OCI-LY7 (cell line): Measurements from ENCODE around the gene ZNRF1. TPM values are rescaled to one million over a fixed set of nuclear protein-coding genes. Genes with fewer than 3 reads are reported as not detected.

ENCODE experiments used
- BruUV-seq: library from RNA; stranded (reverse); fragments of 400-500 nt; replicated peaks from 2 replicates; lab custom pipeline; 2021; lab: Mats Ljungman, UMichigan
- CTCF ChIA-PET: fragments of 300-600 bp; sonication (Branson Sonifier 250); formaldehyde crosslinking; loops from one replicate; lab custom pipeline; 2022; ENCODE audit warnings: antibody characterized with exemption; ENCODE audit not compliant: unreplicated experiment; lab: Charles Lee
- POLR2A ChIA-PET: fragments of 300-600 bp; sonication (Branson Sonifier 250); formaldehyde crosslinking; loops from one replicate; lab custom pipeline; 2022; ENCODE audit warnings: antibody characterized with exemption; lab: Charles Lee
- DNase-seq: peaks from one replicate; pipeline ENCODE4 v3.0.0-alpha.2; 2015; ENCODE audit warnings: low spot score
- H2AFZ ChIP-seq: fragments of 200-600 bp; sonication (generic), shearing (Covaris generic); 2 replicates; pipeline ENCODE4 v1.6.1; 2014; ENCODE audit warnings: mild to moderate bottlenecking, antibody characterized with exemption, low read length, moderate library complexity
- H3K27ac ChIP-seq: fragments of 200-600 bp; sonication (generic); 2 replicates; pipeline ENCODE4 v1.5.1; 2014; ENCODE audit warnings: mixed run types, low read depth, mild to moderate bottlenecking, moderate library complexity, low read length, inconsistent platforms; ENCODE audit not compliant: poor library complexity, severe bottlenecking
- H3K36me3 ChIP-seq: fragments of 200-600 bp; sonication (generic); 2 replicates; pipeline ENCODE4 v1.6.1; 2014; ENCODE audit warnings: mild to moderate bottlenecking, antibody characterized with exemption, low read length, moderate library complexity, mixed read lengths; ENCODE audit not compliant: insufficient read depth
- H3K4me1 ChIP-seq: fragments of 200-600 bp; sonication (generic); 2 replicates; pipeline ENCODE4 v1.5.1; 2014; ENCODE audit warnings: mild to moderate bottlenecking, low read length; ENCODE audit not compliant: insufficient read depth, poor library complexity, severe bottlenecking
- H3K4me2 ChIP-seq: fragments of 200-600 bp; sonication (generic); 2 replicates; pipeline ENCODE4 v1.6.1; 2014; ENCODE audit warnings: mild to moderate bottlenecking, low read length
- H3K4me3 ChIP-seq: fragments of 200-600 bp; sonication (generic); 2 replicates; pipeline ENCODE4 v1.5.1; 2014; ENCODE audit warnings: mild to moderate bottlenecking, low read depth, low read length; ENCODE audit not compliant: poor library complexity, severe bottlenecking
- H3K79me2 ChIP-seq: fragments of 200-600 bp; sonication (generic); 2 replicates; pipeline ENCODE4 v1.6.1; 2016; ENCODE audit warnings: low read depth, mild to moderate bottlenecking, low read length, moderate library complexity, mixed read lengths; ENCODE audit not compliant: insufficient read depth
- H3K9me2 ChIP-seq: fragments of 200-600 bp; sonication (generic); 2 replicates; pipeline ENCODE4 v1.6.1; 2016; ENCODE audit warnings: mild to moderate bottlenecking, low read length, mixed read lengths; ENCODE audit not compliant: insufficient read depth
- H3K9me3 ChIP-seq: fragments of 200-600 bp; sonication (generic); 2 replicates; pipeline ENCODE4 v1.6.1; 2014; ENCODE audit warnings: mild to moderate bottlenecking, mixed run types, low read length, mixed read lengths
- H4K20me1 ChIP-seq: fragments of 200-600 bp; sonication (generic); 2 replicates; pipeline ENCODE4 v1.6.1; 2014; ENCODE audit warnings: mild to moderate bottlenecking, antibody characterized with exemption, low read length, moderate library complexity, mixed read lengths; ENCODE audit not compliant: insufficient read depth
- CTCF ChIP-seq: fragments of 200-600 bp; sonication (generic); conservative IDR thresholded peaks from 2 replicates; pipeline ENCODE4 v1.5.1; 2014; ENCODE audit warnings: mild to moderate bottlenecking, antibody characterized with exemption, low read length, moderate library complexity, mixed read lengths
- EZH2phosphoT487 ChIP-seq: fragments of 200-600 bp; sonication (generic); IDR thresholded peaks from 2 replicates; pipeline ENCODE4 v1.6.1; 2018; ENCODE audit warnings: low read depth, borderline replicate concordance, mild to moderate bottlenecking, mixed run types, antibody characterized with exemption, low read length, moderate library complexity, mixed read lengths
- intact Hi-C: fragments of 100-400 bp; cut with micrococcal nuclease; formaldehyde crosslinking; loops from one replicate; pipeline ENCODE4 v1.10.0; 2022; ENCODE audit not compliant: unreplicated experiment
- total RNA-seq, 2 experiments: library from RNA; depleted of rRNA in 1 of 2; stranded (reverse); fragments of >200 nt in 1 of 2; shearing (Covaris generic) in 1 of 2; gene quantifications; 2 replicates each; pipeline ENCODE4 v1.2.3, GENCODE V29; 2014 to 2022

ZNRF1 gene
- total RNA-seq, 2 experiments from 2014 or later, result 11.8 to 23.7 TPM

- no TSS peak for BruUV-seq
- H3K4me2 ChIP-seq, result no peak overlapping the region
- no peak overlapping the region for H3K27ac ChIP-seq
- TF ChIP-seq CTCF (no peak), EZH2phosphoT487 (no peak)
- peaks cover 18% of the 10 kb centered on the region for H3K9me3 ChIP-seq
- no peak overlapping the region for H3K4me3 ChIP-seq
- H3K79me2 ChIP-seq, result no peaks in the 10 kb centered on the region
- H4K20me1 ChIP-seq, result no peaks in the 10 kb centered on the region
- intact Hi-C loops, result no loop called here
- H3K4me1 ChIP-seq, result no peaks in the 10 kb centered on the region
- no peak overlapping the region for H2AFZ ChIP-seq
- no peaks in the 10 kb centered on the region for H3K9me2 ChIP-seq
- ChIA-PET CTCF (no interaction called here), POLR2A (interaction anchor here (0.6 to 1.2 kb wide), 3 partner anchors 12 to 227 kb away, joined by 3 to 4 read pairs (median 3); no protein-coding TSS in a partner anchor)
- DNase-seq, result no peak
- H3K36me3 ChIP-seq, result no peaks in the 10 kb centered on the region
Observed at GRCh38 chr16:75130150-75130771, 131.4 kb downstream of the ZNRF1 start.

- H3K36me3 ChIP-seq, result no peaks in the 10 kb centered on the region
- BruUV-seq, result no TSS peak
- POLR2A ChIA-PET, result interaction anchor here (0.8 to 1.2 kb wide), 2 partner anchors 11 to 226 kb away, joined by 3 to 4 read pairs; no protein-coding TSS in a partner anchor
- CTCF ChIA-PET, result interaction anchor here (0.6 kb wide), 1 partner anchor 314 kb away, joined by 3 read pairs; no protein-coding TSS in a partner anchor
- no peaks in the 10 kb centered on the region for H4K20me1 ChIP-seq
- no peak overlapping the region for H3K4me3 ChIP-seq
- no peak overlapping the region for H2AFZ ChIP-seq
- H3K27ac ChIP-seq, result no peak overlapping the region
- no peaks in the 10 kb centered on the region for H3K9me2 ChIP-seq
- no peak for TF ChIP-seq CTCF
- TF ChIP-seq EZH2phosphoT487, result no peak
- no peak for DNase-seq
- no peaks in the 10 kb centered on the region for H3K79me2 ChIP-seq
- intact Hi-C loops, result no loop called here
- H3K4me2 ChIP-seq, result no peak overlapping the region
- peaks cover 18% of the 10 kb centered on the region for H3K9me3 ChIP-seq
- no peaks in the 10 kb centered on the region for H3K4me1 ChIP-seq
Observed at GRCh38 chr16:75131081-75131480, 132.3 kb downstream of the ZNRF1 start.

- POLR2A ChIA-PET, result interaction anchor here (1.0 kb wide), 1 partner anchor 10 kb away, joined by 5 read pairs; no protein-coding TSS in a partner anchor
- Histone ChIP-seq H4K20me1 (no peaks in the 10 kb centered on the region), H3K27ac (no peak overlapping the region), H2AFZ (no peak overlapping the region; the same call in 1 of the 2 replicates), H3K4me2 (no peak overlapping the region), H3K79me2 (no peaks in the 10 kb centered on the region), H3K4me1 (peaks cover 17% of the 10 kb centered on the region), H3K36me3 (no peaks in the 10 kb centered on the region), H3K9me3 (no peaks in the 10 kb centered on the region), H3K4me3 (no peak overlapping the region), H3K9me2 (no peaks in the 10 kb centered on the region)
- TF ChIP-seq CTCF (no peak), EZH2phosphoT487 (no peak)
- intact Hi-C loops, result no loop called here
- no TSS peak for BruUV-seq
- CTCF ChIA-PET, result interaction anchor here (0.5 to 0.8 kb wide), 2 partner anchors 27 to 122 kb away, joined by 3 to 4 read pairs; no protein-coding TSS in a partner anchor
- no peak for DNase-seq
Observed at GRCh38 chr16:75138233-75138632, 139.4 kb downstream of the ZNRF1 start.
